Muscle of leg (tissue), 11 donors: ENCODE data around the gene TMPRSS13. TPM values are rescaled to one million over a fixed set of nuclear protein-coding genes. Genes with fewer than 3 reads are reported as not detected.
A peak's percentile ranks its signal among the peaks of the same experiment; 100 is the strongest.

ENCODE experiments used
- DNase-seq: peaks from one replicate; pipeline ENCODE4 v3.0.0; 2013
- H3K27ac ChIP-seq: one replicate; pipeline ENCODE4 v1.5.1; 2013; ENCODE audit warnings: mild to moderate bottlenecking, low read length, control low read depth
- H3K27me3 ChIP-seq: one replicate; pipeline ENCODE4 v1.6.1; 2013; ENCODE audit warnings: low read length; ENCODE audit not compliant: control insufficient read depth, insufficient read depth
- H3K36me3 ChIP-seq: one replicate; pipeline ENCODE4 v1.6.1; 2013; ENCODE audit warnings: low read length; ENCODE audit not compliant: control insufficient read depth, insufficient read depth
- H3K4me1 ChIP-seq: one replicate; pipeline ENCODE4 v1.6.1; 2013; ENCODE audit warnings: low read length; ENCODE audit not compliant: control insufficient read depth, insufficient read depth
- H3K4me3 ChIP-seq: one replicate; pipeline ENCODE4 v1.5.1; 2013; ENCODE audit warnings: low read length, control low read depth
- H3K9me3 ChIP-seq: replicated peaks from 2 replicates; pipeline ENCODE4 v1.6.1; 2013; ENCODE audit warnings: low read depth, low read length; ENCODE audit not compliant: control insufficient read depth
- WGBS: methylation state at CpG from one replicate; pipeline ENCODE4 v1.1.5; 2013; ENCODE audit warnings: missing lambda C conversion rate; ENCODE audit not compliant: insufficient coverage; 5-methylcytosine and 5-hydroxymethylcytosine counted together
- polyA plus RNA-seq, 8 donors: library from polyadenylated mRNA; unstranded; fragments of 120-200 nt; gene quantifications; one replicate each; pipeline versions ENCODE4 v1.2.1 to v1.2.3, GENCODE V29; 2013; ENCODE audit warnings: inconsistent platforms in 1 of 8, low replicate concordance in 1 of 8; ENCODE audit not compliant: insufficient read length in 8 of 8, insufficient read depth in 1 of 8
- total RNA-seq: library from RNA; stranded (reverse); fragments of 120-200 nt; gene quantifications from one replicate; pipeline ENCODE4 v1.2.4, GENCODE V29; 2013

The TMPRSS13 gene
- total and polyA plus RNA-seq, 9 donors = 0.05 to 1.1 (median 0.10) TPM

- peaks cover 7% of the 10 kb centered on the region for H3K27me3 ChIP-seq
- peaks cover 87% of the 10 kb centered on the region for H3K4me1 ChIP-seq
- no peak overlapping the region for H3K27ac ChIP-seq
Observed at GRCh38 chr11:117873828-117874125, 55.4 kb downstream of the TMPRSS13 start.

GRCh38 chr11:117872975-117873827, 56.0 kb downstream of the TMPRSS13 start:
- Histone ChIP-seq H3K9me3 (no peaks in the 10 kb centered on the region), H3K27ac (peak overlapping the region; percentile 6), H3K27me3 (peaks cover 7% of the 10 kb centered on the region), H3K4me1 (peaks cover 86% of the 10 kb centered on the region), H3K36me3 (peaks cover 1% of the 10 kb centered on the region), H3K4me3 (no peak overlapping the region)
- DNase-seq = no peak
- 78% methylated on average over 8 of the region's 15 CpGs for WGBS

More at GRCh38 chr11:117873828-117874125, 55.4 kb downstream of the TMPRSS13 start:
- H3K9me3 ChIP-seq = no peaks in the 10 kb centered on the region
- 81% methylated on average over 3 of the region's 8 CpGs for WGBS
- no peak overlapping the region for H3K4me3 ChIP-seq
- no peaks in the 10 kb centered on the region for H3K36me3 ChIP-seq
- no peak for DNase-seq

GRCh38 chr11:117872420-117872961, 56.7 kb downstream of the TMPRSS13 start:
- Histone ChIP-seq H3K9me3 (no peaks in the 10 kb centered on the region), H3K27ac (peak overlapping the region; percentile 6), H3K4me1 (peaks cover 84% of the 10 kb centered on the region), H3K27me3 (peaks cover 7% of the 10 kb centered on the region), H3K4me3 (no peak overlapping the region), H3K36me3 (peaks cover 4% of the 10 kb centered on the region)
- WGBS = 30% methylated on average over 11 of the region's 12 CpGs
- peak; percentile 49 for DNase-seq

- Histone ChIP-seq H3K9me3 (no peaks in the 10 kb centered on the region), H3K27ac (no peak overlapping the region), H3K36me3 (peaks cover 7% of the 10 kb centered on the region), H3K4me1 (peaks cover 84% of the 10 kb centered on the region), H3K27me3 (peaks cover 7% of the 10 kb centered on the region), H3K4me3 (no peak overlapping the region)
- no peak for DNase-seq
- WGBS = 90% methylated on average over 5 of the region's 5 CpGs
Observed at GRCh38 chr11:117871784-117872183, 57.4 kb downstream of the TMPRSS13 start.

GRCh38 chr11:117871160-117871559, 58.0 kb downstream of the TMPRSS13 start:
- H3K27me3 ChIP-seq = peaks cover 7% of the 10 kb centered on the region
- H3K36me3 ChIP-seq = peaks cover 7% of the 10 kb centered on the region
- no peak for DNase-seq
- no peak overlapping the region for H3K27ac ChIP-seq
- H3K4me3 ChIP-seq = no peak overlapping the region
- H3K9me3 ChIP-seq = no peaks in the 10 kb centered on the region
- WGBS = 79% methylated on average over 13 of the region's 18 CpGs
- H3K4me1 ChIP-seq = peaks cover 89% of the 10 kb centered on the region

- DNase-seq = peak; percentile 70
- 76% methylated on average over 2 of the region's 9 CpGs for WGBS
- H3K4me3 ChIP-seq = no peak overlapping the region
- H3K27me3 ChIP-seq = peaks cover 2% of the 10 kb centered on the region
- H3K9me3 ChIP-seq = no peaks in the 10 kb centered on the region
- H3K36me3 ChIP-seq = peaks cover 8% of the 10 kb centered on the region
- H3K4me1 ChIP-seq = peaks cover 84% of the 10 kb centered on the region
- peak overlapping the region; percentile 74 for H3K27ac ChIP-seq
Observed at GRCh38 chr11:117870103-117870952, 58.9 kb downstream of the TMPRSS13 start.

GRCh38 chr11:117869604-117870003, 59.6 kb downstream of the TMPRSS13 start:
- H3K36me3 ChIP-seq = peaks cover 9% of the 10 kb centered on the region
- H3K9me3 ChIP-seq = no peaks in the 10 kb centered on the region
- WGBS = 20% methylated on average over 2 of the region's 4 CpGs
- peak overlapping the region; percentile 74 for H3K27ac ChIP-seq
- H3K27me3 ChIP-seq = no peaks in the 10 kb centered on the region
- H3K4me3 ChIP-seq = no peak overlapping the region
- H3K4me1 ChIP-seq = peaks cover 77% of the 10 kb centered on the region
- DNase-seq = peak; percentile 88

GRCh38 chr11:117868815-117869561, 60.2 kb downstream of the TMPRSS13 start:
- H3K36me3 ChIP-seq = peaks cover 9% of the 10 kb centered on the region
- H3K27me3 ChIP-seq = no peaks in the 10 kb centered on the region
- peaks cover 73% of the 10 kb centered on the region for H3K4me1 ChIP-seq
- H3K4me3 ChIP-seq = no peak overlapping the region
- DNase-seq = no peak
- H3K27ac ChIP-seq = peak overlapping the region; percentile 74
- WGBS = 74% methylated on average over 5 of the region's 17 CpGs
- H3K9me3 ChIP-seq = no peaks in the 10 kb centered on the region

GRCh38 chr11:117868088-117868487, 61.1 kb downstream of the TMPRSS13 start:
- Histone ChIP-seq H3K4me3 (no peak overlapping the region), H3K36me3 (peaks cover 9% of the 10 kb centered on the region), H3K27ac (no peak overlapping the region), H3K4me1 (peaks cover 64% of the 10 kb centered on the region), H3K27me3 (no peaks in the 10 kb centered on the region), H3K9me3 (no peaks in the 10 kb centered on the region)
- DNase-seq = no peak
- 66% methylated on average over 4 of the region's 11 CpGs for WGBS
